Hippocampal formation (tissue), 2 donors: ENCODE results near the gene PTBP3.

ENCODE experiments used
- DNase-seq, 2 donors: peaks; one replicate each; lab custom pipeline; 2025; lab: John Stamatoyannopoulos, UW

The PTBP3 gene

GRCh38 chr9:112360047-112360804 lies 26.8 kb upstream of the PTBP3 start:
- DNase-seq: no peak

GRCh38 chr9:112355427-112355897 lies 22.0 kb upstream of the PTBP3 start:
- DNase-seq: no peak

GRCh38 chr9:112354081-112354743 lies 20.8 kb upstream of the PTBP3 start:
- DNase-seq: no peak

GRCh38 chr9:112352209-112352608 lies 18.8 kb upstream of the PTBP3 start:
- DNase-seq: no peak

GRCh38 chr9:112351184-112351583 lies 17.8 kb upstream of the PTBP3 start:
- no peak for DNase-seq

GRCh38 chr9:112349008-112349333 lies 15.6 kb upstream of the PTBP3 start:
- no peak for DNase-seq

GRCh38 chr9:112348257-112349007 lies 15.0 kb upstream of the PTBP3 start:
- DNase-seq: peak; percentile 57 to 58

- no peak for DNase-seq
These were observed 8.3 kb upstream of the PTBP3 start for GRCh38 chr9:112341730-112342129.

- DNase-seq: no peak
These were observed 6.5 kb upstream of the PTBP3 start for GRCh38 chr9:112339886-112340285.

- no peak for DNase-seq
These were observed 5.1 kb upstream of the PTBP3 start for GRCh38 chr9:112338561-112338960.

- no peak for DNase-seq
These were observed 4.1 kb upstream of the PTBP3 start for GRCh38 chr9:112337547-112337946.

GRCh38 chr9:112334432-112334841 lies 1.0 kb upstream of the PTBP3 start:
- no peak for DNase-seq

GRCh38 chr9:112333639-112334431 lies 416 bp upstream of the PTBP3 start:
- DNase-seq: peak; percentile 92 to 96

GRCh38 chr9:112332674-112332976 lies 794 bp downstream of the PTBP3 start:
- DNase-seq: no peak

GRCh38 chr9:112332214-112332613 lies 1.2 kb downstream of the PTBP3 start:
- no peak for DNase-seq

- DNase-seq: no peak
These were observed 1.8 kb downstream of the PTBP3 start for GRCh38 chr9:112331674-112331952.

- no peak for DNase-seq
These were observed 4.9 kb downstream of the PTBP3 start for GRCh38 chr9:112328545-112328944.

- DNase-seq: no peak
These were observed 5.5 kb downstream of the PTBP3 start for GRCh38 chr9:112327718-112328450.

- DNase-seq: no peak
These were observed 7.2 kb downstream of the PTBP3 start for GRCh38 chr9:112326194-112326593.

GRCh38 chr9:112325600-112325999 lies 7.8 kb downstream of the PTBP3 start:
- no peak for DNase-seq

GRCh38 chr9:112325127-112325526 lies 8.3 kb downstream of the PTBP3 start:
- DNase-seq: no peak

- DNase-seq: no peak
These were observed 10.0 kb downstream of the PTBP3 start for GRCh38 chr9:112323378-112323854.
